Measurements from ENCODE around the gene TTC28.

DNA sequence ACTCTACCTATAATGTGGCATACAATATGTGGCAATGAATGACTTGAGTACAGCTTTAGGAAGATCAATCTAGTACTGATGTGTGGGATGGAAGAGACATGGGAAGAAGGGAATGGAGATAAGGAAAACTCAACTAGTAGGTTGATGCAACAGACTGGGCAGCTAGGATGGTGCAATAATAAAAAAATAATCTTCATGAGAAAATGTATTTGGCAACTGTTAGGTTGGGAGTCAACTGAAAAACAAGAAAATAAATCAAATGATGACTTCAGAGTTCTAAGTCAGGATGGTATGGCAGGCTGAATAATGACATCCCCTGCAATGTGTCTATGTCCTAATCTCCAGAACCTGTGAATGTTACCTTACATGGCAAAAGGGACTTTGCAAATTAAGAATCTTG lies 523.8 kb downstream of the TTC28 start:
- TF ChIP-seq, protein P1, sequence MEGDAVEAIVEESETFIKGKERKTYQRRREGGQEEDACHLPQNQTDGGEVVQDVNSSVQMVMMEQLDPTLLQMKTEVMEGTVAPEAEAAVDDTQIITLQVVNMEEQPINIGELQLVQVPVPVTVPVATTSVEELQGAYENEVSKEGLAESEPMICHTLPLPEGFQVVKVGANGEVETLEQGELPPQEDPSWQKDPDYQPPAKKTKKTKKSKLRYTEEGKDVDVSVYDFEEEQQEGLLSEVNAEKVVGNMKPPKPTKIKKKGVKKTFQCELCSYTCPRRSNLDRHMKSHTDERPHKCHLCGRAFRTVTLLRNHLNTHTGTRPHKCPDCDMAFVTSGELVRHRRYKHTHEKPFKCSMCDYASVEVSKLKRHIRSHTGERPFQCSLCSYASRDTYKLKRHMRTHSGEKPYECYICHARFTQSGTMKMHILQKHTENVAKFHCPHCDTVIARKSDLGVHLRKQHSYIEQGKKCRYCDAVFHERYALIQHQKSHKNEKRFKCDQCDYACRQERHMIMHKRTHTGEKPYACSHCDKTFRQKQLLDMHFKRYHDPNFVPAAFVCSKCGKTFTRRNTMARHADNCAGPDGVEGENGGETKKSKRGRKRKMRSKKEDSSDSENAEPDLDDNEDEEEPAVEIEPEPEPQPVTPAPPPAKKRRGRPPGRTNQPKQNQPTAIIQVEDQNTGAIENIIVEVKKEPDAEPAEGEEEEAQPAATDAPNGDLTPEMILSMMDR (IDR thresholded peaks at IDR 0.05; ENCODE audit: low read depth, low read length) = no peak
- TF ChIP-seq POLR2A (IDR thresholded peaks at IDR 0.05; ENCODE audit: extremely low read depth, insufficient read length) = no peak

Data from NB4 (cell line).